ENCODE measurements around the gene PCOLCE2.

- peak; percentile 92 for TF ChIP-seq CTCF (IDR thresholded peaks at IDR 0.05; ENCODE audit: low read depth, low read length)
- TF ChIP-seq EZH2phosphoT487 (IDR thresholded peaks at IDR 0.05; ENCODE audit: low read depth) = no peak
Measured at GRCh38 chr3:142828703-142829305, 60.1 kb downstream of the PCOLCE2 start.

Data from OCI-LY3 (cell line).